Measurements from ENCODE around the gene RARRES2. TPM values are rescaled to one million over a fixed set of nuclear protein-coding genes. Genes with fewer than 3 reads are reported as not detected.

RARRES2 gene
- polyA plus RNA-seq, 1 of the 3 experiments (the other 2 are of a cell fraction), result 0.43 TPM

DNA sequence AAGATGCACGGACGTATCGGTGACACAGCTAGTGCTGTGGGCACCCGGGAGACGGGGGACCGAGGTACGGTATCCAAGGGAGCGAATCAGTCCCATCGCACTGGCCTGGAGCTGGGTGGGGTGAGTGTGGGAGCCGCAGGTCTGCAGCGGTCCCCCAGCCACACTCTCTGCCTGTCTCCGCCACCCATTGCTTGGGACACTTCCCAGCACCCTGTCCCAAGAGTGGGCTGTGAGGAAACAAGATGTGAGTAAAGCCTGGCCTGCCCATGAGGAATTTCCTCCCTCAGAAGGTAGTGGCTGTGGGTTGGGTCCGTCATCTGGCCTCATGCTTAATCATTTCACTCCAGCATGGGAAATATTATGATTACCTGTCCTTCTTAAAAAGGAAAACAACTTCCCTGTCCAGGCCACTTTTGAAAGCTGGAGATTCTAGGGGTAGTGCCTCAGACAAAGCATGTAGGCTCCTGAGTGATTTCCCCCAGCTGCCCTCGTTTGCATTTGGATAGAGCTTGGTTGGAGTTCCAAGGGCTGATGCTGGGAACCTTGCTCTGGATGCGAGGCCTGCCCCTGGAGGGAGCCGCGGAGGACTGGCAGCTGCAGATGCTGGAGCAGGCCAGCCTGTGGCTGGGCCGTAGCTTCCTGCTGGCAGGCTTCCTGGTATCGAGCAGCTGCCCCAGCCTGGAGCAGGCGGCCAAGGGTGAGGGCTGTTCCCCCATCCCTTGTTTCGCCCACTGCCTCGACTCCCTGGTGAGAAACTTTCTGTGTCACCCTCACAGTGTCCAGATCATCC, 11.9 kb downstream of the RARRES2 start (continued):
- TF ChIP-seq ELF1 (IDR thresholded peaks at IDR 0.05) (no peak), RXRA (IDR thresholded peaks at IDR 0.05; ENCODE audit: borderline replicate concordance, low read depth) (no peak), FOXJ3 (CRISPR knock-in tag; IDR thresholded peaks at IDR 0.05) (no peak), YY1 (IDR thresholded peaks at IDR 0.05; ENCODE audit: low read depth) (no peak), RAD21 (IDR thresholded peaks at IDR 0.05; ENCODE audit: low read length) (no peak), MXI1 (IDR thresholded peaks at IDR 0.05; ENCODE audit: low read depth, low read length) (no peak)
- TF ChIP-seq, protein P1, sequence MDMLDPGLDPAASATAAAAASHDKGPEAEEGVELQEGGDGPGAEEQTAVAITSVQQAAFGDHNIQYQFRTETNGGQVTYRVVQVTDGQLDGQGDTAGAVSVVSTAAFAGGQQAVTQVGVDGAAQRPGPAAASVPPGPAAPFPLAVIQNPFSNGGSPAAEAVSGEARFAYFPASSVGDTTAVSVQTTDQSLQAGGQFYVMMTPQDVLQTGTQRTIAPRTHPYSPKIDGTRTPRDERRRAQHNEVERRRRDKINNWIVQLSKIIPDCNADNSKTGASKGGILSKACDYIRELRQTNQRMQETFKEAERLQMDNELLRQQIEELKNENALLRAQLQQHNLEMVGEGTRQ (IDR thresholded peaks at IDR 0.05; ENCODE audit: borderline replicate concordance, low read depth, low read length), result no peak

DNA sequence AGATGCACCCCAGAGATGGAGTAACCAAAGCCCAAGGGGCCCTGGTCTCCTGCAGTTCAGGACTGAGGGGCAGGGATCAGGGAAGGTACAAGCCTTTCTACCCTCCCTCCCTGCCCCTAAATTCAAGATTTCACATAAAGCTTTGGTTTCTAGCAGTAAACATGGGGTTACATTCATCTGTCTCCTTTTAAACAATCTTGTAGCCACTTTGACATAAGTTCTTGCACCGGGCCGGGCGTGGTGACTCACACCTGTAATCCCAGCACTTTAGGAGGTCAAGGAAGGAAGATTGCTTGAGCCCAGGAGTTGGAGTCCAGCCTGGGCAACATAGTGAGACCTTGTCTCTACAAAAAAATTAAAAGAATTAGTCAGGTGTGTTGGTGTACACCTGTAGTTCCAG, 14.1 kb downstream of the RARRES2 start:
- CTCF ChIA-PET, result interaction anchor here (1.3 kb wide), 1 partner anchor 31 kb away, joined by 3 read pairs; no protein-coding TSS in a partner anchor
- H3K4me1 ChIP-seq (ENCODE audit: control insufficient read depth in 1 of 2, insufficient read depth in 2 of 2, low read depth in 1 of 2, low read length in 1 of 2), result peaks cover 0 to 7% of the 10 kb centered on the region in 2 experiments; a peak in 1 of 4 replicates
- 87% methylated on average over 3 of the region's 3 CpGs for WGBS (ENCODE audit: low lambda C conversion rate)
- H4K20me1 ChIP-seq (ENCODE audit: insufficient read depth), result no peaks in the 10 kb centered on the region
- no peaks in the 10 kb centered on the region for H3F3A ChIP-seq (replicated peaks; ENCODE audit: insufficient read depth)
- peaks cover 5% of the 10 kb centered on the region; the same call in 1 of the 2 replicates for H3K27me3 ChIP-seq (ENCODE audit: insufficient read depth)
- DNase-seq, result no peak
- no peak overlapping the region for H2AFZ ChIP-seq (ENCODE audit: low read depth)
- H3K27ac ChIP-seq (ENCODE audit: low read depth in 2 of 2, low read length in 1 of 2), result no peak overlapping the region
- POLR2A ChIA-PET, result no interaction called here
- no peaks in the 10 kb centered on the region for H3K9me3 ChIP-seq
- H3K79me2 ChIP-seq (ENCODE audit: insufficient read depth), result no peaks in the 10 kb centered on the region
- H3K9me2 ChIP-seq, result no peaks in the 10 kb centered on the region
- no peaks in the 10 kb centered on the region for H3K36me3 ChIP-seq (replicated peaks in 1 of 2; ENCODE audit: control insufficient read depth in 1 of 2, insufficient read depth in 2 of 2, low read length in 1 of 2)
- no peak overlapping the region for H3K4me3 ChIP-seq (ENCODE audit: low read depth in 2 of 2, low read length in 1 of 2)
- no peak overlapping the region for H3K4me2 ChIP-seq
- H3K9ac ChIP-seq, result no peak overlapping the region
- TF ChIP-seq SMC3 (IDR thresholded peaks at IDR 0.05; ENCODE audit: low read depth, low read length) (no peak), YY1 (IDR thresholded peaks at IDR 0.05; ENCODE audit: low read depth) (no peak), RAD21 (IDR thresholded peaks at IDR 0.05; ENCODE audit: low read length) (no peak), JUND (IDR thresholded peaks at IDR 0.05) (no peak), MXI1 (IDR thresholded peaks at IDR 0.05; ENCODE audit: low read depth, low read length) (no peak), MEF2A (IDR thresholded peaks at IDR 0.05; ENCODE audit: borderline replicate concordance, low read depth) (no peak), NFIC (IDR thresholded peaks at IDR 0.05; ENCODE audit: borderline replicate concordance) (no peak), SIN3A (IDR thresholded peaks at IDR 0.05; ENCODE audit: borderline replicate concordance, low read depth, low read length) (no peak), CHD2 (IDR thresholded peaks at IDR 0.05; ENCODE audit: low read length, partially characterized antibody) (no peak), FOSL2 (IDR thresholded peaks at IDR 0.05; ENCODE audit: borderline replicate concordance, low read depth) (no peak)
- TF ChIP-seq, protein P2, sequence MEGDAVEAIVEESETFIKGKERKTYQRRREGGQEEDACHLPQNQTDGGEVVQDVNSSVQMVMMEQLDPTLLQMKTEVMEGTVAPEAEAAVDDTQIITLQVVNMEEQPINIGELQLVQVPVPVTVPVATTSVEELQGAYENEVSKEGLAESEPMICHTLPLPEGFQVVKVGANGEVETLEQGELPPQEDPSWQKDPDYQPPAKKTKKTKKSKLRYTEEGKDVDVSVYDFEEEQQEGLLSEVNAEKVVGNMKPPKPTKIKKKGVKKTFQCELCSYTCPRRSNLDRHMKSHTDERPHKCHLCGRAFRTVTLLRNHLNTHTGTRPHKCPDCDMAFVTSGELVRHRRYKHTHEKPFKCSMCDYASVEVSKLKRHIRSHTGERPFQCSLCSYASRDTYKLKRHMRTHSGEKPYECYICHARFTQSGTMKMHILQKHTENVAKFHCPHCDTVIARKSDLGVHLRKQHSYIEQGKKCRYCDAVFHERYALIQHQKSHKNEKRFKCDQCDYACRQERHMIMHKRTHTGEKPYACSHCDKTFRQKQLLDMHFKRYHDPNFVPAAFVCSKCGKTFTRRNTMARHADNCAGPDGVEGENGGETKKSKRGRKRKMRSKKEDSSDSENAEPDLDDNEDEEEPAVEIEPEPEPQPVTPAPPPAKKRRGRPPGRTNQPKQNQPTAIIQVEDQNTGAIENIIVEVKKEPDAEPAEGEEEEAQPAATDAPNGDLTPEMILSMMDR (IDR thresholded peaks at IDR 0.05), result no peak
- TF ChIP-seq, protein P3, sequence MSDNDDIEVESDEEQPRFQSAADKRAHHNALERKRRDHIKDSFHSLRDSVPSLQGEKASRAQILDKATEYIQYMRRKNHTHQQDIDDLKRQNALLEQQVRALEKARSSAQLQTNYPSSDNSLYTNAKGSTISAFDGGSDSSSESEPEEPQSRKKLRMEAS (IDR thresholded peaks at IDR 0.05; ENCODE audit: low read depth), result no peak
- TF ChIP-seq, protein P4, sequence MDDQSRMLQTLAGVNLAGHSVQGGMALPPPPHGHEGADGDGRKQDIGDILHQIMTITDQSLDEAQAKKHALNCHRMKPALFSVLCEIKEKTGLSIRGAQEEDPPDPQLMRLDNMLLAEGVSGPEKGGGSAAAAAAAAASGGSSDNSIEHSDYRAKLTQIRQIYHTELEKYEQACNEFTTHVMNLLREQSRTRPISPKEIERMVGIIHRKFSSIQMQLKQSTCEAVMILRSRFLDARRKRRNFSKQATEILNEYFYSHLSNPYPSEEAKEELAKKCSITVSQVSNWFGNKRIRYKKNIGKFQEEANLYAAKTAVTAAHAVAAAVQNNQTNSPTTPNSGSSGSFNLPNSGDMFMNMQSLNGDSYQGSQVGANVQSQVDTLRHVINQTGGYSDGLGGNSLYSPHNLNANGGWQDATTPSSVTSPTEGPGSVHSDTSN (IDR thresholded peaks at IDR 0.05), result no peak
- TF ChIP-seq, protein P5, sequence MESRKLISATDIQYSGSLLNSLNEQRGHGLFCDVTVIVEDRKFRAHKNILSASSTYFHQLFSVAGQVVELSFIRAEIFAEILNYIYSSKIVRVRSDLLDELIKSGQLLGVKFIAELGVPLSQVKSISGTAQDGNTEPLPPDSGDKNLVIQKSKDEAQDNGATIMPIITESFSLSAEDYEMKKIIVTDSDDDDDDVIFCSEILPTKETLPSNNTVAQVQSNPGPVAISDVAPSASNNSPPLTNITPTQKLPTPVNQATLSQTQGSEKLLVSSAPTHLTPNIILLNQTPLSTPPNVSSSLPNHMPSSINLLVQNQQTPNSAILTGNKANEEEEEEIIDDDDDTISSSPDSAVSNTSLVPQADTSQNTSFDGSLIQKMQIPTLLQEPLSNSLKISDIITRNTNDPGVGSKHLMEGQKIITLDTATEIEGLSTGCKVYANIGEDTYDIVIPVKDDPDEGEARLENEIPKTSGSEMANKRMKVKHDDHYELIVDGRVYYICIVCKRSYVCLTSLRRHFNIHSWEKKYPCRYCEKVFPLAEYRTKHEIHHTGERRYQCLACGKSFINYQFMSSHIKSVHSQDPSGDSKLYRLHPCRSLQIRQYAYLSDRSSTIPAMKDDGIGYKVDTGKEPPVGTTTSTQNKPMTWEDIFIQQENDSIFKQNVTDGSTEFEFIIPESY (IDR thresholded peaks at IDR 0.05; ENCODE audit: borderline replicate concordance, low read depth), result no peak
- TF ChIP-seq, protein P6, sequence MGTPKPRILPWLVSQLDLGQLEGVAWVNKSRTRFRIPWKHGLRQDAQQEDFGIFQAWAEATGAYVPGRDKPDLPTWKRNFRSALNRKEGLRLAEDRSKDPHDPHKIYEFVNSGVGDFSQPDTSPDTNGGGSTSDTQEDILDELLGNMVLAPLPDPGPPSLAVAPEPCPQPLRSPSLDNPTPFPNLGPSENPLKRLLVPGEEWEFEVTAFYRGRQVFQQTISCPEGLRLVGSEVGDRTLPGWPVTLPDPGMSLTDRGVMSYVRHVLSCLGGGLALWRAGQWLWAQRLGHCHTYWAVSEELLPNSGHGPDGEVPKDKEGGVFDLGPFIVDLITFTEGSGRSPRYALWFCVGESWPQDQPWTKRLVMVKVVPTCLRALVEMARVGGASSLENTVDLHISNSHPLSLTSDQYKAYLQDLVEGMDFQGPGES (IDR thresholded peaks at IDR 0.05; ENCODE audit: low read depth, low read length), result no peak

Measured in SK-N-SH (cell line).